Measurements from ENCODE around the gene OR9I1. TPM values are rescaled to one million over a fixed set of nuclear protein-coding genes. Genes with fewer than 3 reads are reported as not detected.

Gene OR9I1
- polyA plus RNA-seq, 2 of the 4 experiments (the other 2 are of a cell fraction): not detected

DNA sequence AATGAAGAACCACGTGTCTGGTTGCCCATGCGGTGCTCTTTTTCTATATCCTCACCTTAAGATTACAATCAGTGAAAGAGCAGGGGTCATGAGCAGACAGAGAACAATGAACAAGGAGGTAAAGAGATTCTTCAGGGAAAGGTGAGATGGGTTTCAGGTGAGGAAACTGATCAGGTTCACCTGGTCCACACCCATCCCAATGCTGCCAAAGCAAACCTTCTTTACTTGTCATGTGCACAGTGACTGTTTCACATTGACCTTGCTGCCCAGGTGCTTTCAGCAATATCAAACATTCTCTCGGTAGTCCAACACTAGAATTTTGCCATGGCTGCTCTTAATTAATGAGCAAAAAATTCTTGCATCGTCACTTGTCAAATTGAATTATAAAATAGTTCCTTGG lies 39.1 kb upstream of the OR9I1 start (continued):
- TF ChIP-seq RNF2 (IDR thresholded peaks at IDR 0.05; ENCODE audit: borderline replicate concordance, low read depth) (no peak), EHMT2 (IDR thresholded peaks at IDR 0.05; ENCODE audit: low read depth) (no peak), ZNF302 (CRISPR knock-in tag; IDR thresholded peaks at IDR 0.05) (no peak), FOXS1 (CRISPR knock-in tag; IDR thresholded peaks at IDR 0.05) (no peak), SMC3 (IDR thresholded peaks at IDR 0.05) (no peak), HOXB5 (CRISPR knock-in tag; IDR thresholded peaks at IDR 0.05) (no peak)
- TF ChIP-seq, protein P1, sequence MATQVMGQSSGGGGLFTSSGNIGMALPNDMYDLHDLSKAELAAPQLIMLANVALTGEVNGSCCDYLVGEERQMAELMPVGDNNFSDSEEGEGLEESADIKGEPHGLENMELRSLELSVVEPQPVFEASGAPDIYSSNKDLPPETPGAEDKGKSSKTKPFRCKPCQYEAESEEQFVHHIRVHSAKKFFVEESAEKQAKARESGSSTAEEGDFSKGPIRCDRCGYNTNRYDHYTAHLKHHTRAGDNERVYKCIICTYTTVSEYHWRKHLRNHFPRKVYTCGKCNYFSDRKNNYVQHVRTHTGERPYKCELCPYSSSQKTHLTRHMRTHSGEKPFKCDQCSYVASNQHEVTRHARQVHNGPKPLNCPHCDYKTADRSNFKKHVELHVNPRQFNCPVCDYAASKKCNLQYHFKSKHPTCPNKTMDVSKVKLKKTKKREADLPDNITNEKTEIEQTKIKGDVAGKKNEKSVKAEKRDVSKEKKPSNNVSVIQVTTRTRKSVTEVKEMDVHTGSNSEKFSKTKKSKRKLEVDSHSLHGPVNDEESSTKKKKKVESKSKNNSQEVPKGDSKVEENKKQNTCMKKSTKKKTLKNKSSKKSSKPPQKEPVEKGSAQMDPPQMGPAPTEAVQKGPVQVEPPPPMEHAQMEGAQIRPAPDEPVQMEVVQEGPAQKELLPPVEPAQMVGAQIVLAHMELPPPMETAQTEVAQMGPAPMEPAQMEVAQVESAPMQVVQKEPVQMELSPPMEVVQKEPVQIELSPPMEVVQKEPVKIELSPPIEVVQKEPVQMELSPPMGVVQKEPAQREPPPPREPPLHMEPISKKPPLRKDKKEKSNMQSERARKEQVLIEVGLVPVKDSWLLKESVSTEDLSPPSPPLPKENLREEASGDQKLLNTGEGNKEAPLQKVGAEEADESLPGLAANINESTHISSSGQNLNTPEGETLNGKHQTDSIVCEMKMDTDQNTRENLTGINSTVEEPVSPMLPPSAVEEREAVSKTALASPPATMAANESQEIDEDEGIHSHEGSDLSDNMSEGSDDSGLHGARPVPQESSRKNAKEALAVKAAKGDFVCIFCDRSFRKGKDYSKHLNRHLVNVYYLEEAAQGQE (IDR thresholded peaks at IDR 0.05): no peak

DNA sequence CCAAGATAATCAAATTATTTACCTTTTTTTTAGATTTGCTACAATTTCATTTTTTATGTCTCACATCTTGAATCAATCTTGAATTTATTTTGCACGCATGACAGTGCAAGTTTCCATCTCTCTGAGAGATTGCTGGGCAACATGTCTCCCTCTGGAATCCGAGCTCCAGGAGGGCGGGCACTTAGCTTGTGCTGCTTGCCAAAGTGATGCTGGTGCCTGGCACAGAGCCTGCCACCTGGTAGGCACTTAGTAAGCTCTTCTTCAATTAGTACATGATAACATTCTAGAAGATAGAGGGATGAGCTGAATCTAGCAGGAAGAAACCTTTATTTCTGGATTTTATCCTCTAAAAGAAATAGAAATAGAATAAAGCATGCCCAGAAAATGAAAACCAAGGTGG lies 27.5 kb upstream of the OR9I1 start:
- FAIRE-seq: no peak
- WGBS (ENCODE audit: missing lambda C conversion rate): 2% methylated on average over 3 of the region's 3 CpGs
- ChIA-PET POLR2A (no interaction called here), CTCF (no interaction called here)
- no peak overlapping the region for H3K27ac ChIP-seq
- ATAC-seq: no peak
- no peaks in the 10 kb centered on the region for H3K9me3 ChIP-seq
- H3K4me2 ChIP-seq: no peak overlapping the region
- no peak for DNase-seq (ENCODE audit: low read depth in 1 of 2, low spot score in 1 of 2)
- no peak for TF ChIP-seq TP53 (CRISPR knock-in tag; IDR thresholded peaks at IDR 0.05)
- no peak for TF ChIP-seq MYC (IDR thresholded peaks at IDR 0.05; ENCODE audit: borderline replicate concordance, low read length)
- TF ChIP-seq POLR2A (IDR thresholded peaks at IDR 0.05; ENCODE audit: low read length): no peak
- no peak for TF ChIP-seq ZC3H11A (IDR thresholded peaks at IDR 0.05)
- TF ChIP-seq, protein P2, sequence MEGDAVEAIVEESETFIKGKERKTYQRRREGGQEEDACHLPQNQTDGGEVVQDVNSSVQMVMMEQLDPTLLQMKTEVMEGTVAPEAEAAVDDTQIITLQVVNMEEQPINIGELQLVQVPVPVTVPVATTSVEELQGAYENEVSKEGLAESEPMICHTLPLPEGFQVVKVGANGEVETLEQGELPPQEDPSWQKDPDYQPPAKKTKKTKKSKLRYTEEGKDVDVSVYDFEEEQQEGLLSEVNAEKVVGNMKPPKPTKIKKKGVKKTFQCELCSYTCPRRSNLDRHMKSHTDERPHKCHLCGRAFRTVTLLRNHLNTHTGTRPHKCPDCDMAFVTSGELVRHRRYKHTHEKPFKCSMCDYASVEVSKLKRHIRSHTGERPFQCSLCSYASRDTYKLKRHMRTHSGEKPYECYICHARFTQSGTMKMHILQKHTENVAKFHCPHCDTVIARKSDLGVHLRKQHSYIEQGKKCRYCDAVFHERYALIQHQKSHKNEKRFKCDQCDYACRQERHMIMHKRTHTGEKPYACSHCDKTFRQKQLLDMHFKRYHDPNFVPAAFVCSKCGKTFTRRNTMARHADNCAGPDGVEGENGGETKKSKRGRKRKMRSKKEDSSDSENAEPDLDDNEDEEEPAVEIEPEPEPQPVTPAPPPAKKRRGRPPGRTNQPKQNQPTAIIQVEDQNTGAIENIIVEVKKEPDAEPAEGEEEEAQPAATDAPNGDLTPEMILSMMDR (IDR thresholded peaks at IDR 0.05): no peak
- no peaks in the 10 kb centered on the region for H3K4me1 ChIP-seq
- H3K4me3 ChIP-seq: no peak overlapping the region

DNA sequence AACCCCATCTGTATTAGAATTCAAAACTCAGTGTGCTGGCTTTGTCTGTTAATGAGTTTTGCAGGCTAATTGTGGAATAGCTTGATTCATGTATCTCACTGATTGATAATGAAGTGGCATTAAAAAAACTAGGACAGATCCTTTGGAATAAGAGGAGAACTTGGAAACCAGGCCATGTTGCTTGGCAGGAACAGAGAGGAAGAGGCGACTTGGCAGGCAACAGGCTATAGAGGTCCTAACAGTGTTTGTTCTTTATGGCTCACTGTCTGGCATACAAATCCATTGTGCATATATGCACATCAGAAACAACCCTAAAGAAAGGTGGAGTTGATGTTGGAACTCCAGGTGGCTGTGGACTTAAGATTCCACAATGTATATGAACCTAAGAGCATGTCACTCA lies 17.4 kb upstream of the OR9I1 start:
- TF ChIP-seq RAD21 (conservative IDR thresholded peaks at IDR 0.05 in 1 of 2, IDR thresholded peaks at IDR 0.05 in 1 of 2) (no peak), KDM5A (IDR thresholded peaks at IDR 0.05) (no peak), EHF (CRISPR knock-in tag; IDR thresholded peaks at IDR 0.05) (no peak), HEYL (CRISPR knock-in tag; IDR thresholded peaks at IDR 0.05) (no peak), FOXS1 (CRISPR knock-in tag; IDR thresholded peaks at IDR 0.05) (no peak), TP53 (CRISPR knock-in tag; IDR thresholded peaks at IDR 0.05) (no peak), HOXA7 (CRISPR knock-in tag; IDR thresholded peaks at IDR 0.05) (no peak), GATA3 (IDR thresholded peaks at IDR 0.05; ENCODE audit: borderline replicate concordance) (no peak), KDM1A (IDR thresholded peaks at IDR 0.05; ENCODE audit: low read depth) (no peak), ZNF302 (CRISPR knock-in tag; IDR thresholded peaks at IDR 0.05) (no peak)
- TF ChIP-seq, protein P3, sequence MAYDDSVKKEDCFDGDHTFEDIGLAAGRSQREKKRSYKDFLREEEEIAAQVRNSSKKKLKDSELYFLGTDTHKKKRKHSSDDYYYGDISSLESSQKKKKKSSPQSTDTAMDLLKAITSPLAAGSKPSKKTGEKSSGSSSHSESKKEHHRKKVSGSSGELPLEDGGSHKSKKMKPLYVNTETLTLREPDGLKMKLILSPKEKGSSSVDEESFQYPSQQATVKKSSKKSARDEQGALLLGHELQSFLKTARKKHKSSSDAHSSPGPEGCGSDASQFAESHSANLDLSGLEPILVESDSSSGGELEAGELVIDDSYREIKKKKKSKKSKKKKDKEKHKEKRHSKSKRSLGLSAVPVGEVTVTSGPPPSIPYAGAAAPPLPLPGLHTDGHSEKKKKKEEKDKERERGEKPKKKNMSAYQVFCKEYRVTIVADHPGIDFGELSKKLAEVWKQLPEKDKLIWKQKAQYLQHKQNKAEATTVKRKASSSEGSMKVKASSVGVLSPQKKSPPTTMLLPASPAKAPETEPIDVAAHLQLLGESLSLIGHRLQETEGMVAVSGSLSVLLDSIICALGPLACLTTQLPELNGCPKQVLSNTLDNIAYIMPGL (CRISPR knock-in tag; IDR thresholded peaks at IDR 0.05; ENCODE audit: borderline replicate concordance): no peak
- TF ChIP-seq, protein P2 (IDR thresholded peaks at IDR 0.05): no peak
- TF ChIP-seq, protein P4, sequence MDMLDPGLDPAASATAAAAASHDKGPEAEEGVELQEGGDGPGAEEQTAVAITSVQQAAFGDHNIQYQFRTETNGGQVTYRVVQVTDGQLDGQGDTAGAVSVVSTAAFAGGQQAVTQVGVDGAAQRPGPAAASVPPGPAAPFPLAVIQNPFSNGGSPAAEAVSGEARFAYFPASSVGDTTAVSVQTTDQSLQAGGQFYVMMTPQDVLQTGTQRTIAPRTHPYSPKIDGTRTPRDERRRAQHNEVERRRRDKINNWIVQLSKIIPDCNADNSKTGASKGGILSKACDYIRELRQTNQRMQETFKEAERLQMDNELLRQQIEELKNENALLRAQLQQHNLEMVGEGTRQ (IDR thresholded peaks at IDR 0.05): no peak
- TF ChIP-seq, protein P5, sequence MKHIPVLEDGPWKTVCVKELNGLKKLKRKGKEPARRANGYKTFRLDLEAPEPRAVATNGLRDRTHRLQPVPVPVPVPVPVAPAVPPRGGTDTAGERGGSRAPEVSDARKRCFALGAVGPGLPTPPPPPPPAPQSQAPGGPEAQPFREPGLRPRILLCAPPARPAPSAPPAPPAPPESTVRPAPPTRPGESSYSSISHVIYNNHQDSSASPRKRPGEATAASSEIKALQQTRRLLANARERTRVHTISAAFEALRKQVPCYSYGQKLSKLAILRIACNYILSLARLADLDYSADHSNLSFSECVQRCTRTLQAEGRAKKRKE (CRISPR knock-in tag; IDR thresholded peaks at IDR 0.05; ENCODE audit: low read depth): no peak
- TF ChIP-seq, protein P6, sequence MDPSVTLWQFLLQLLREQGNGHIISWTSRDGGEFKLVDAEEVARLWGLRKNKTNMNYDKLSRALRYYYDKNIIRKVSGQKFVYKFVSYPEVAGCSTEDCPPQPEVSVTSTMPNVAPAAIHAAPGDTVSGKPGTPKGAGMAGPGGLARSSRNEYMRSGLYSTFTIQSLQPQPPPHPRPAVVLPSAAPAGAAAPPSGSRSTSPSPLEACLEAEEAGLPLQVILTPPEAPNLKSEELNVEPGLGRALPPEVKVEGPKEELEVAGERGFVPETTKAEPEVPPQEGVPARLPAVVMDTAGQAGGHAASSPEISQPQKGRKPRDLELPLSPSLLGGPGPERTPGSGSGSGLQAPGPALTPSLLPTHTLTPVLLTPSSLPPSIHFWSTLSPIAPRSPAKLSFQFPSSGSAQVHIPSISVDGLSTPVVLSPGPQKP (IDR thresholded peaks at IDR 0.05; ENCODE audit: low read depth, low read length): no peak
- FAIRE-seq (no peak), DNase-seq (ENCODE audit: low read depth in 1 of 2, low spot score in 1 of 2) (no peak), ATAC-seq (no peak)
- Histone ChIP-seq H3K4me1 (no peaks in the 10 kb centered on the region), H3K27ac (no peak overlapping the region), H3K4me2 (no peak overlapping the region), H3K9me3 (no peaks in the 10 kb centered on the region), H3K4me3 (no peak overlapping the region)
- POLR2A ChIA-PET: no interaction called here
- WGBS (ENCODE audit: missing lambda C conversion rate): 3% methylated on average over 1 of the region's 1 CpG
- CTCF ChIA-PET: no interaction called here
